Central memory CD8-positive, alpha-beta T cell (primary cell): Measurements from ENCODE around the gene C11orf54.
A peak's percentile ranks its signal among the peaks of the same experiment; 100 is the strongest.
"Not testable (repeated sequence)": the region's sequence is repeated elsewhere in the genome, so short reads cannot be mapped to it uniquely, and the experiment has no call there.

ENCODE experiments used
- ATAC-seq: fragments of 150-1000 bp; cut with Tn5 transposase; replicated peaks from 2 replicates; pipeline ENCODE4 v1.10.0; 2022; ENCODE audit warnings: mild to moderate bottlenecking, moderate FRiP score, moderate number of reproducible peaks; ENCODE audit not compliant: poor library complexity, severe bottlenecking; ENCODE audit errors: extremely low read depth
- DNase-seq, 2 donors: peaks; one replicate each; pipeline ENCODE4 v3.0.0; 2021; ENCODE audit warnings: low spot score in 2 of 2
- H3K27ac Mint-ChIP-seq: one replicate; pipeline ENCODE4 v1.8.0; 2022; ENCODE audit warnings: low read depth, mild to moderate bottlenecking, moderate library complexity, mixed read lengths
- H3K27me3 Mint-ChIP-seq: one replicate; pipeline ENCODE4 v1.8.0; 2022; ENCODE audit warnings: mixed read lengths
- H3K36me3 Mint-ChIP-seq: one replicate; pipeline ENCODE4 v1.8.0; 2022; ENCODE audit warnings: mild to moderate bottlenecking, moderate library complexity, mixed read lengths; ENCODE audit not compliant: insufficient read depth
- H3K4me1 Mint-ChIP-seq: one replicate; pipeline ENCODE4 v1.8.0; 2022; ENCODE audit warnings: mixed read lengths
- H3K4me3 Mint-ChIP-seq: one replicate; pipeline ENCODE4 v1.8.0; 2022; ENCODE audit warnings: mild to moderate bottlenecking, moderate library complexity, mixed read lengths
- H3K9me3 Mint-ChIP-seq: one replicate; pipeline ENCODE4 v1.8.0; 2022; ENCODE audit warnings: mixed read lengths

C11orf54 gene

GRCh38 chr11:93757924-93758865 is 16.7 kb downstream of the C11orf54 start:
- no peaks in the 10 kb centered on the region for H3K27me3 Mint-ChIP-seq
- H3K4me3 Mint-ChIP-seq = no peak overlapping the region
- peaks cover 25% of the 10 kb centered on the region for H3K36me3 Mint-ChIP-seq
- H3K27ac Mint-ChIP-seq = no peak overlapping the region
- H3K4me1 Mint-ChIP-seq = no peaks in the 10 kb centered on the region
- no peaks in the 10 kb centered on the region for H3K9me3 Mint-ChIP-seq
- no peak for ATAC-seq
- no peak for DNase-seq

DNA sequence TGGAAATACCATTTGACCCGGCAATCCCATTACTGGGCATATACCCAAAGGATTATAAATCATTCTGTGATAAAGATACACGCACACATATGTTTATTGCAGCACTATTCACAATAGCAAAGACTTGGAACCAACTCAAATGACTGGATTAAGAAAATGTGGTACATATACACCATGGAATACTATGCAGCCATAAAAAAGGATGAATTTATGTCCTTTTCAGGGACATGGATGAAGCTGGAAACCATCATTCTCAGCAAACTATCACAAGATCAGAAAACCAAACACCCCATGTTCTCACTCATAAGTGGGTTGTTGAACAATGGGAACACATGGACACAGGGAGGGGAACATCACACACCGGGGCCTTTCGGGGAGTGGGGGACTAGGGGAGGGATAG is 17.7 kb downstream of the C11orf54 start:
- H3K4me3 Mint-ChIP-seq, H3K27me3 Mint-ChIP-seq, ATAC-seq, H3K4me1 Mint-ChIP-seq, H3K27ac Mint-ChIP-seq, DNase-seq, H3K9me3 Mint-ChIP-seq: not testable (repeated sequence)
- H3K36me3 Mint-ChIP-seq = peaks cover 25% of the 10 kb centered on the region

- ATAC-seq (no peak), DNase-seq (no peak)
- no peaks in the 10 kb centered on the region for H3K27me3 Mint-ChIP-seq
- no peaks in the 10 kb centered on the region for H3K9me3 Mint-ChIP-seq
- peaks cover 17% of the 10 kb centered on the region for H3K36me3 Mint-ChIP-seq
- H3K4me1 Mint-ChIP-seq = no peaks in the 10 kb centered on the region
- no peak overlapping the region for H3K27ac Mint-ChIP-seq
- no peak overlapping the region for H3K4me3 Mint-ChIP-seq
These were observed 20.4 kb downstream of the C11orf54 start for GRCh38 chr11:93761910-93762309.

- Mint-ChIP-seq H3K27me3 (no peaks in the 10 kb centered on the region), H3K27ac (no peak overlapping the region), H3K9me3 (no peaks in the 10 kb centered on the region), H3K36me3 (peaks cover 9% of the 10 kb centered on the region), H3K4me1 (no peaks in the 10 kb centered on the region), H3K4me3 (no peak overlapping the region)
- ATAC-seq (no peak), DNase-seq (no peak)
These were observed 24.1 kb downstream of the C11orf54 start for GRCh38 chr11:93765551-93765950.

- DNase-seq = no peak
- H3K27me3 Mint-ChIP-seq = no peaks in the 10 kb centered on the region
- H3K9me3 Mint-ChIP-seq = no peaks in the 10 kb centered on the region
- no peak for ATAC-seq
- H3K4me3 Mint-ChIP-seq = no peak overlapping the region
- H3K27ac Mint-ChIP-seq = no peak overlapping the region
- H3K4me1 Mint-ChIP-seq = no peaks in the 10 kb centered on the region
- H3K36me3 Mint-ChIP-seq = peaks cover 1% of the 10 kb centered on the region
These were observed 25.0 kb downstream of the C11orf54 start for GRCh38 chr11:93766504-93766903.

GRCh38 chr11:93767018-93767417 is 25.5 kb downstream of the C11orf54 start:
- no peak for DNase-seq
- H3K27ac Mint-ChIP-seq = no peak overlapping the region
- ATAC-seq = no peak
- peaks cover 1% of the 10 kb centered on the region for H3K36me3 Mint-ChIP-seq
- no peak overlapping the region for H3K4me3 Mint-ChIP-seq
- no peaks in the 10 kb centered on the region for H3K4me1 Mint-ChIP-seq
- no peaks in the 10 kb centered on the region for H3K9me3 Mint-ChIP-seq
- no peaks in the 10 kb centered on the region for H3K27me3 Mint-ChIP-seq

GRCh38 chr11:93770160-93770559 is 28.7 kb downstream of the C11orf54 start:
- Mint-ChIP-seq H3K9me3 (no peaks in the 10 kb centered on the region), H3K4me3 (no peak overlapping the region), H3K4me1 (no peaks in the 10 kb centered on the region), H3K36me3 (peaks cover 3% of the 10 kb centered on the region), H3K27ac (no peak overlapping the region), H3K27me3 (no peaks in the 10 kb centered on the region)
- DNase-seq = no peak
- no peak for ATAC-seq

GRCh38 chr11:93772123-93772522 is 30.7 kb downstream of the C11orf54 start:
- Mint-ChIP-seq H3K36me3 (peaks cover 3% of the 10 kb centered on the region), H3K4me1 (no peaks in the 10 kb centered on the region), H3K4me3 (no peak overlapping the region), H3K27ac (no peak overlapping the region), H3K27me3 (no peaks in the 10 kb centered on the region), H3K9me3 (no peaks in the 10 kb centered on the region)
- DNase-seq (no peak), ATAC-seq (no peak)

DNA sequence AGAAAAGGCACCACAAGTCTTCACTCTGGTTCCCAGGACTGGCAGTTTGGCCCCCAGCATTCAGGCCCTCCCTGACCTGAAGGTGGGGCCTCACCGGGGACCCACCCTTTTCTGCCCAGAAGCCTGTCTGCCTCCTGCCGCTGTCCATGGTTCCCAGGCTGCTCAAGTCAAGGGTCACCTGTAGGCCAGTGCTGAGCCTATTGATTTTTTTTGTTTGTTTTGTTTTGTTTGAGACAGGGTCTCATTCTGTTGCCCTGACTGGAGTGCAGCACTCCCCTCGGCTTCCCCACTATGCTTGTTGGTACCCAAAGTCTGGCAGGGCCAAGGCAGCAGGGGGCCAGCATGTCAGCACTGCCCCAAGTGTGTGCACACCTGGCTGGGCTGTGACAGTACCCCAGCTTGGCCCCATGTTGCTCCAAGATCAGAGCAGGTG is 31.6 kb downstream of the C11orf54 start:
- no peaks in the 10 kb centered on the region for H3K27me3 Mint-ChIP-seq
- H3K9me3 Mint-ChIP-seq = no peaks in the 10 kb centered on the region
- no peak for DNase-seq
- H3K27ac Mint-ChIP-seq = no peak overlapping the region
- no peak for ATAC-seq
- H3K4me1 Mint-ChIP-seq = no peaks in the 10 kb centered on the region
- H3K36me3 Mint-ChIP-seq = peaks cover 2% of the 10 kb centered on the region
- H3K4me3 Mint-ChIP-seq = no peak overlapping the region

- H3K27me3 Mint-ChIP-seq = no peaks in the 10 kb centered on the region
- no peak overlapping the region for H3K27ac Mint-ChIP-seq
- DNase-seq (no peak), ATAC-seq (no peak)
- H3K4me3 Mint-ChIP-seq = no peak overlapping the region
- no peaks in the 10 kb centered on the region for H3K4me1 Mint-ChIP-seq
- H3K36me3 Mint-ChIP-seq = peaks cover 2% of the 10 kb centered on the region
- H3K9me3 Mint-ChIP-seq = no peaks in the 10 kb centered on the region
These were observed 32.2 kb downstream of the C11orf54 start for GRCh38 chr11:93773601-93774200.

GRCh38 chr11:93774560-93774959 is 33.1 kb downstream of the C11orf54 start:
- not testable (repeated sequence) for H3K27me3 Mint-ChIP-seq, H3K4me1 Mint-ChIP-seq, H3K9me3 Mint-ChIP-seq, H3K4me3 Mint-ChIP-seq, H3K27ac Mint-ChIP-seq, H3K36me3 Mint-ChIP-seq, DNase-seq, ATAC-seq

GRCh38 chr11:93775289-93775688 is 33.8 kb downstream of the C11orf54 start:
- peaks cover 2% of the 10 kb centered on the region for H3K36me3 Mint-ChIP-seq
- no peaks in the 10 kb centered on the region for H3K9me3 Mint-ChIP-seq
- ATAC-seq (no peak), DNase-seq (no peak)
- no peak overlapping the region for H3K27ac Mint-ChIP-seq
- H3K27me3 Mint-ChIP-seq = no peaks in the 10 kb centered on the region
- H3K4me3 Mint-ChIP-seq = no peak overlapping the region
- no peaks in the 10 kb centered on the region for H3K4me1 Mint-ChIP-seq

GRCh38 chr11:93783362-93783761 is 41.9 kb downstream of the C11orf54 start:
- ATAC-seq (no peak), DNase-seq (no peak)
- H3K9me3 Mint-ChIP-seq = no peaks in the 10 kb centered on the region
- H3K27ac Mint-ChIP-seq = peak overlapping the region; percentile 94
- no peaks in the 10 kb centered on the region for H3K27me3 Mint-ChIP-seq
- peaks cover 23% of the 10 kb centered on the region for H3K36me3 Mint-ChIP-seq
- H3K4me1 Mint-ChIP-seq = peaks cover 41% of the 10 kb centered on the region
- H3K4me3 Mint-ChIP-seq = peak overlapping the region; percentile 90
